ENCODE measurements around the gene CFAP97.
"Not testable (repeated sequence)": the region's sequence is repeated elsewhere in the genome, so short reads cannot be mapped to it uniquely, and the experiment has no call there.

CFAP97 gene

DNA sequence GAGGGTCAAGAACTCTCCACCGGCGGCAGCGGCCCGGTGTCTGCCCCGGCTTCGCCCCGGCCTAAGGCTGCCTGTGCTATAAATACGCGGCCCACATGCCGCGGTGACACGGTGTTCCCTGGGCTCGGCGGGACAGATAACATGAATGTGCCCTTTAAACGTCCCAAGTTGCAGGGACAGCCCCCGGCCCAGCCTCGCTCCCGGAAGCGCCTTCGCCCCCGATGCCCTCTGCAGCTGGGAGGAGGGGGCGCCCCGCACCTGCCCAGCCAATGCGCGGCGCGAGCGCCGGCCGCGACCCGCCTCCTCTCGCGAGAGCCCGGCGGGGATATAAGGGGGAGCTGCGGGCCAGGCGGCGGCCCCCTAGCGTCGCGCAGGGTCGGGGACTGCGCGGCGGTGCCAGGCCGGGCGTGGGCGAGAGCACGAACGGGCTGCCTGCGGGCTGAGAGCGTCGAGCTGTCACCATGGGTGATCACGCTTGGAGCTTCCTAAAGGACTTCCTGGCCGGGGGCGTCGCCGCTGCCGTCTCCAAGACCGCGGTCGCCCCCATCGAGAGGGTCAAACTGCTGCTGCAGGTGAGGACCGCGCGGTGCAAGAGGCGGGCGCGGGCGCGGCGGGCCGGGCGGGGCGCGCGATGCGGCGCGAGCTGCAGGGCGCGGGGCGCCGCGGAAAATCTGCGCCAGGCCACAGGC lies 60.7 kb downstream of the CFAP97 start, which contains the start of gene SLC25A4:
Gene SLC25A4, plus strand, starts transcription at position 355 of the 689 bp plus-strand sequence. Its CDS starts 107 bp downstream, at position 462.
- DNase-seq (ENCODE audit: low spot score), result peak; percentile 78

DNA sequence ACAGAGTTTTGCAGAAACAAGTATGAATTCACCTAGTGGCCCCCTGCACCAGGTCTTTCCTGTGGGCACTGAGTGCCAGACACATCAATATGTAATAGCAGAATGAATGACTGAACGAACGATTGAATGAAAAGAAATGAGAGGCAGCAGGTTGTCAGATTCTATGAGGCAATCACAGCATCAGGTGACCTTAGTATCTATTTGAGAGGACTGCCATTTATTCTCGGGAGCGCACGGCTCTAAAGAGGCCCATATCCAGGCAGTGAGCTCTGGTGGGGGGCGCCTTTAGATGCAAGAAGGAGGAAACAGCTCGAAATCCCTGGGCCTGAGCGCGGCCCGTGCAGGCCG lies 61.3 kb downstream of the CFAP97 start:
- DNase-seq (ENCODE audit: low spot score), result no peak

DNA sequence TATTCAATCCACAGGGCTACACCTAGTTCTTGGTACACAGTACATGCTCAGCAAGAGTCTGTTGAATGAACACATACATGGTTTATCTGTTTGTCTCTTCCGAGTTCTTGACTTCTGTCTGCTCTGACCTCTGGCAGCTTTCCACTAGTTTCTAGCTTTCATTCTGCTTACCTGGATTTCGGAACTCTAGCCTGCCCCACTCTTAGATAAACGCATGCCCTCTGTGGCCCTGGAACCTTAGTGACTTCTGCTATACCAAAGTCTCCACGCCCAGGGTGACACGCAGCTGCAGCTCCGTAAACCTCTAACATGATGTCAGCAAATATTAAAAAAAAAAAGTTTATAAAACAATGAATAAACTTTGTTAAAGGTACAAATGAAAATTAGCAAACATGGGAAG lies 62.0 kb downstream of the CFAP97 start:
- DNase-seq (ENCODE audit: low spot score), result no peak

DNA sequence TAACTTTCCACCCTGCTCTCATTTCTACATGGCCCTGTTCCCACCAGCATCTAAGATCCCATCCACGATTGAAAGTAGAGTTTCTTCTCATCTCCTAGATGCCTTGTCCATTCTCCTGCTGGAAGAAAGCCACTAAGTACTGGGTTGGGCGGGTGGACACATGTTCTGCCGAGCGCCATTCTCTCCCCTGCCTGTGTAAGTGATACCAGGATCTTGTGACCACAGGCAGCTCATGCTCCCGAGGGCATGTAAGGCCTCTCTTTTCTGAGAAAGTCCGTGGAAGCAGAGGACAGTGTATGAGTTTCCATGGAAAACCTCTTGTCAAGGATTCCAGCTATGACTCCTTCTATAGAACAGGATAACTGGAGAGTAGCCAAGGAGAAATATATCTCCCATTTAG lies 64.1 kb downstream of the CFAP97 start:
- no peak for DNase-seq (ENCODE audit: low spot score)

DNA sequence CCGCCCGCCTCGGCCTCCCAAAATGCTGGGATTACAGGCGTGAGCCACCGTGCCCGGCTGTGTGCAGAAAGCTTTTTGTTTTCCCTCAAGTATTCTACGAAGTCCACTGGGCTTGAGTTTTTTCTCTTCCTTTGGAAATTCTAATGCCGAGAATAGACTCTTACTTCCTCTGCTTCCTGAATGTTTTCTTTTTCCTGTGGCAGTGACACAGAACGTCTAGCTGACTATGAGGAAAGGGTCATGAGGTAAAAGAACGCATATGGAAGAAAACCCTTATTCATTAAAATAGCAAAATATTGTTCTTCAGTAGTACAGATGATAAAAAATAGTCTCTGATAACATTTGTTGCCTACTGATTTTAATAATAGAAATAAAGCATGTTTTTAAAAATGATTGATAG lies 65.6 kb downstream of the CFAP97 start:
- DNase-seq (ENCODE audit: low spot score), result no peak

DNA sequence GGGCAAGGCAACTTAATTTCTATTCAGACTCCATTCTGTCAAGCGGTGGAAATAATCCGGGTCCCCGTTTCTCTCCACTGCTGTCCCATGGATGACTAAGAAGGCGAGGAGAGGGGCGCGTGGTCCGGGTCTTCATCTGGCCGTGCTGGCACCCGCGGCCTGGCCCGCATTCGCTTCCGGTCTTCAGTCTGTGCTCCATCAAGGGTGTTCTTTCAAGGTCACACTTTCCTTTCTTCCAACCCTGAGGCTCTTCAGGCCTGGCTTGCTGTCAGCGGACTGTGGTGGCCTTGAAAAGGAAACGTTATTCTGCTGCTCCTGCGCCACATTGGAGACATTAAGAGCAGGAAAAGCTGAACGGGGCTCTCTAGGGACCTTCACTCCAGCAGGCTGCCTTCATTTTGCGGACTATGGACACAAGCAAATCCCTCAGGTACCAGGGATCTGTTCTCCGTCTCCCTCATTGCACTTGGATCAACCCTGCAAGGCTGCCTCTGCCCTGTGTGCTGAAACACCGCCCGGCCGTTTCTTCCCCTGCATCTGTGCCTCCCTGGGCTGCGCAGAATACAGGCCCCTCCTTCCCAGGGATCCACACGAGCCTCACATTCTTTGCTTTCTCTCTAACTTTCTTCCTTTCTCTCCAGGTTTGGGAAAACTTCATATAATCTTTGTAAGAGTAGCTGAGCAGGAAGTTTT lies 66.4 kb downstream of the CFAP97 start:
- DNase-seq (ENCODE audit: low spot score), result no peak

DNA sequence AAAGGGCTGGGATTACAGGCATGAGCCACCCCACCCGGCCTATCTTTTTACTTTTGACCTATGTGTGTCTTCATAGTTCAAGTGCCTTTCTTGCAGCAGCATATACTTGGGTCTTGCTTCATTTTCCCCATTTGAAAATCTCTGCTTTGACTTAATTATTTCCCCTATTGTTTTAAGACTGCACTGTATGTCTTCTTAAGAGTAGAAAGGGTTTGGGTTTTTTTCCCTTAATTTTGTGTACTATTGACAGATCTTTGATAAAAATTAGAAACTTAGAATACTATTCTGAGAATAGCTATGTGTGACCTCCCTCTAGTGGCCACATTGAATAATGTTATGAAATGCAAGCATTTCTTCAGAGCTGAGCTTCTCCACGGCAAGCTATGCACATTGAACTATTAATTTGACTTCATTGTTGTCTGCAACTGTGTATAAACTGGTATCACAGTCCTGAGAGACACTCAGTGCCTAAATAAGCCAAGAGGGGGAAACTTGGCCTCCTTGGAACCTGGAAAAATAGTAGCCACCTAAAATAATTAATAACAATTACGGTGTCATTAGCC lies 69.4 kb downstream of the CFAP97 start:
- DNase-seq (ENCODE audit: low spot score), result peak; percentile 58

DNA sequence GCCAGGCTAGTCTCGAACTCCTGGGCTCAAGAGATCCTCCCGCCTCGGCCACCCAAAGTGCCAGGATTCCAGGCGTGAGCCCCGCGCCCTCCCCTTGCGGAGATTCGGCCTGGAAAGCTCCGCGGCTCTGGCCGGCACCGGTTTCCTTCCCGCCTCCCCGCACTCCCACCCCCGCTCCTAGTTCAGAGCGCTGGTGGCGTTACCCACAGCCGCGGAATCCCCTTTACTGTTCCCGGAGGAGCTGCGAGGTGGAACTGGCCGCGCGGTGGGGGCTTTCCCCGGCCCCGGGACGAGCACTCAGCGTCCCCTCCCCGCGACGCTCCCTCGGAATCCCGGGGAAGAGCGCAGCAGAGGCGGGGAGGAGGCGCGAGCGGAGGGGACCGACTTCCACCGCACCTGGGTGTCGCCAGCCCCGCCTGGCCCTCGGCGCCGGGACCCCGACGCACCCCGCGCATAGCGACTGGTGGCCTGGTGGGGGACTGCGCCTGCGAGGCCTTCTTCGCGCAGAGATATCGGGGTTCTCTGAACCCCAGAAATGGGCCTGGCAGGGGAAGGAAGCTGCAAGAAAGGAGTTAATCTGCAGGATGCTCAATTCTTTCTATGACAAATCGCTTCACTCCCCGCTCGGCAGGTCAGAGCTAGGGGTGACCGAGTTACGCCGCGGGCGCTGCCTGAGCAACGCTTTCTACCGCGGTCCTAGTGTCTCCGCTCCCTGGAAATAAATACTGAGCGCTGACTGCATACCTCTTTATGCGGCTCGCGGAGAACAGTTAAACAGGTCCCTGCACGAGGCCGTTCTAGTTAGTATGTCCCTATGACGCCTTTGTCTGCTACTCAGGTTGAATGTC lies 75.3 kb downstream of the CFAP97 start:
- DNase-seq (ENCODE audit: low spot score), result no peak

DNA sequence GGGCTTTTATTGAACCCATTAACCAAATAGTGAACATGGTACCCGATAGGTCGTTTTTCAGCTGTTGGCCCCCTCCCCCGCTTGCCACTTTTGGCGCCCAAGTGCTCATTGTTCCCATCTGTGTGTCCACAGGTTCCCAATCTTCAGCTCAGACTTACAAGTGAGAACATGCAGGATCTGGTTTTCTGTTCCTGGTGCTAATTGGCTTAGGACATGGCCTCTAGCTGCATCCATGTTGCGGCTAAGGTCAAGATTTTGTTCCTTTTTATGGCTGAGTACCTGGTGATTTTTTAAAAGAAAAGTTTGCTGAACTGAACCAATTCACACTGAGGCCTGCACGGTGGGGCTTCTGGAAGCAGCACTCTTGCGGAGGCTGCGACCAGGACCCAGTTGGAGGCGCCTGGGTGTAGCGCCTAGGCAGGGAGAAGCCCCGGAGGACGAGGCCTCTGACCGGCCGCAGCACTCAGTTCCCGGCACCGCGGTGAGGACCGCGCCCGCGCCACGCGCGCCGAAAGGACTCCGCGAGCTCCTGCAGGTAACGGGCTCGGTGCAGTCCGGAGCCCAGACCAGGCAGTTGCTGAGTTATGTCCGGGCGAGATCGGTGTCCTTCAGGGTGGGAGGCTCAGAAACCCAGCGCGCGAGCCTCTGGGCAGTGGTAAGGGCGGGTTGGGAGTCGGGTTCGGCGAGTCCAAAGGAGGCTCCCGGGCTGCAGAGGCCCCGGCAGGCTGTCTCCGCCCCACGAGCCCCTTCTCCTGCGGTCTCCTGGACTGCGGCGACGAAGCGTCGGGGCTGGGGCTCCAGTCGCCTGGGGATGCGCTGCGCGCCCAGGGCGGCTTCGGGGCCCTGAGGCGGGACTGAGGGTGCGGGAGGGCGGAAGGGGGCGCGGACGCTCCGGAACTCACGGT lies 76.5 kb downstream of the CFAP97 start:
- DNase-seq (ENCODE audit: low spot score), result no peak

DNA sequence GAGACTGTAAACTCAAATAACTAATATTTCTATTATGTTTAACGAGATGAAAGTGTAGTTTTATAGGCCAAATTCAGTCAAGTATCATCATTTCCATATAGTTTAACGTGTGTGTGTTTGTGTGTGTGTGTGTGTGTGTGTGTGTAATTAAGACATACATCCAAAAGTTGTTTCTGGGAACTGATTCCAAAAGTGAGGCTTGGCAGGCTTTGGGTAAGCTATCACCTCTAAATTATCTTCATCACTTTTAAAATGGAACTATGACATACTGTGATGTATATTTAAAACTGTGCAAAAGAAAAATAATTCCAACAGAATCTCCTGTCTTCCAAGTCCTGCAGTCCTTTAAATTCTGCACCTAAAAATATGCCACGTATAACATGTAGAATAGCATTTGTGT lies 79.8 kb downstream of the CFAP97 start:
- DNase-seq (ENCODE audit: low spot score), result no peak

DNA sequence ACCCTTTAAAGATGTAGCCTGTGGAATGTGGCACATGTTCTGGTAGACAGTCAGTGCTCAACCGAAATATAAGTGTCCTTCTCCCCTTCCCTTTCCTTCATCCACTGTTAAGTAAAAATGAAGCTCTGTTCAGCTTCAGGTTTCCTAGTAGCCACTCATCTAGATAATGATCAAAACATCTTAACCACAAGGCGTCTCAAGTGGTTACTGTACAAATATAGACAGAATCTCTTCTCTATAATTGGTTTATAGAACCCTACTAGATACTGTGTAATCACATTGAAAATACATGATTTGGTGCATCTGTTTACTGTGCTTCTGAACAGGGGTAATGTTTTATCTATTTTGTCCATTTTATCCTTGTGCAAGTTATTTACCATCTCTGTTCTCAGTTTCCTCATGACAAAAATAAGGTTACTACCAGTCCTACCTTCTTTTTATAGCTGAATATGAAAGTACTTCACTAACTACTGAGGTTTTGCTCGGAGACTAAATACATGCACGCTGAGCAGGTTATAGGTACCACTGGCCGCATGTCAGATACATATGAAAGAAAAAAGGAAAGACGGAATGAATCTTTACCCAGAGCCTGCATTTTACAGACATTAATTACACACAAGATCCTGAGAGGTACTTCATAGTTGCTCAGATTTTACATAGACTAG lies 81.0 kb downstream of the CFAP97 start:
- DNase-seq (ENCODE audit: low spot score), result no peak

DNA sequence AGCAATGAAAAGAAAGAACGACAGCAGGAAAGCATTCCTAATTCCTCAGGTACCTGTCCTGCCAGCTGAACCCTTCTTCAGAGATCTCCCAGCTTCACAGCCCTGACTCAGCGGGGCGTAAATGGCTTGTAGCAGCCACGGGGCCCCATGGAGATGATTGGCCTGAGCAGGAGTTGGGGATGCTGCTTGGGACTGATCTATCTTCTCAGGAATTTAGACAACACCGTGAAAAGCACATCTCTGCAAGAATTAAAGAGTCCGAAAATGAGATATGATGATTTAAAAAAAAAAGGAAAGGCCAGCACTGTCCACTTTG lies 83.2 kb downstream of the CFAP97 start:
- DNase-seq (ENCODE audit: low spot score), result no peak

DNA sequence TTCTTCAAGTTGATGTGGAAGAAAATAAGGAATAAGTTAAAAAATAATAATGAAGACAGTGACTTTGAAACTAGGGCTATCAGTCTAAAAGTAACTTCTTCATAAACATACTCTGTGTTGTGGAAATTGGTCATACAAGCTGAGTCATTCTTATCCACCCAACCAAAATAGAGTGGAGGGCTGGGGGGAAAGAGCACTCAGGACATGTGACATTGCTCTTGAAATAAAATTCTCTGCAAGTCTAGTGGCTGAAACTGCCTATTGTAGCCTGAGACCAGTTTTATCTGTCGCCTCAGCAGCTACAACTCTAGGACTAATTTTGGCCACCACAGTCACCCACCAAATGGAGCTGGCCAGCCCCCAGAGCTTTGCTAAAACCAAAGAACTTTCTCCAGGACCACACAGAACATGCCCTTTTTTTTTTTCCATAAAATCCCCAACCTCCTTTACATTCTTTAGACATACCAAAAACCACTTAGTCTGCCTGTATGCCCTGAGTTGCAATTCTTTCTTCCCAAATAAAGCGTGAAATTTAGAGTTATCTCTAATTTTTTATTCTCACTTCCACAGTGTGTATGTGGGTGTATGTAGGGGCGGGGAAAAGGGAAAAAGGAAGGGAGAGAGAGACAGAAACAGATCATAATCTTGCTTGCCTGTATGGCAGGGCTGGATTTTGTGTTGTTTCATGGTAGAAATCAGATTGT lies 83.7 kb downstream of the CFAP97 start:
- no peak for DNase-seq (ENCODE audit: low spot score)

DNA sequence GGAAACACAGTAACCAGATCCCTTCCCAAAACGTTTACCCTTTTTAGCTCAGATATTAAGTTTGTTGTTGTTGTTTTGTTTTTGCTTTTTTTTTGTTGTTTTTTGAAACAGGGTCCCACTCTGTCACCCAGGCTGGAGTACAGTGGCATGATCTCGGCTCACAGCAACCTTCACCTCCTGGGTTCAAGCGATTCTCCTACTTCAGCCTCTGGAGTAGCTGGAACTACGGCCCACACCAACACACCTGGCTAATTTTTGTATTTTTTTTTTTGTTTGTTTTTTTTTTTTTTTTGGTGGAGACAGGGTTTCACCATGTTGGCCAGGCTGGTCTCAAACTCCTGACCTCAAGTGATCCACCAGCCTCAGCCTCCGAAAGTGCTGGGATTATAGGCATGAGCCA lies 84.3 kb downstream of the CFAP97 start:
- DNase-seq (ENCODE audit: low spot score), result not testable (repeated sequence)

DNA sequence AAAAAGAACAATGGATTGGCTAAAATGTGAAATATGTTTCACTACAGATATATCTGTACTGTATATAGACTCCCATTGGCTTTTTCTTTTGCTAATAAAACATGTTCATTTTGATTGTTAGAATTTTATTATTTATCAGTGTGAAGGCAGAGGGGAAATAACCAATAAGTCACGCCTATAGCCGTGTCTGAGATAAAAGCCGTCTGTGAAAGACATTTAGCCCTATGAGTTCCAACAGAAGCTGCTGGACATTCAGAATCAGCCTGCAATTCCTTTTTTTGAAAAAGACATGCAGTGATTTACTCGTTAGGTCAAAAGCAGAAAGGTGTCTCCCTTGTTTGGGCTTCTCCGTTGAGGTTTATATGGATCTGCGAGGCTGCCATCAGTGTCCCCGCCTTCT lies 84.9 kb downstream of the CFAP97 start:
- DNase-seq (ENCODE audit: low spot score), result no peak

DNA sequence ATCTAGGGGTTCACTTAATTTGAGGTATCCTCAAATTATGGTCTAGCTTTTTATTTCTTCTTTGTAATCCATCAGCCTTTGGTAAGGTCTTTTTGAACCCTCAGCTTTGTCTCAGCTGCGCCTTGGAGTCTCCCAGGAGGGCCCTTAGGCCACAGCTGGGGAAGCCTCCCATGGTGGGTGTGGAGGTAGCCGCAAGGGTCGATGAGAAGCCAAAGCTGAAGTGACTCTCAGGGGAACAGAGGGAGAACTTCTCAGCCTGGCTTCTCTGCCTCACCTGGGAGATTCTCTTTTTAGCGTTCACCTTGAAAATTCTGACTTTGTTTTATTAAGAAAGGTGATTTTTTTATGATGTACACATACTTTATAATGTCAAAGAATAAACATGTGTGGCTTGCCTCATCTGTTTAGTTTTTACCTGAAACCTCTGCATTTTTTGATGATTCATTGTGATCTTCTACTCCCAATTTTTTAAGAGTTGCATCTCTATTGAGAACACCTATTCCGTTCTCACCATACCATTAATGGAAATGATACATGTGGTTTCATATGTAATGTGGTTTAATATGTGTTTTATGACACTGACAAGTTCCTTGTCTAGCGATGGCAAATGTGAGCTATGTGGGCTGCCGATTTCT lies 86.4 kb downstream of the CFAP97 start:
- DNase-seq (ENCODE audit: low spot score), result no peak

DNA sequence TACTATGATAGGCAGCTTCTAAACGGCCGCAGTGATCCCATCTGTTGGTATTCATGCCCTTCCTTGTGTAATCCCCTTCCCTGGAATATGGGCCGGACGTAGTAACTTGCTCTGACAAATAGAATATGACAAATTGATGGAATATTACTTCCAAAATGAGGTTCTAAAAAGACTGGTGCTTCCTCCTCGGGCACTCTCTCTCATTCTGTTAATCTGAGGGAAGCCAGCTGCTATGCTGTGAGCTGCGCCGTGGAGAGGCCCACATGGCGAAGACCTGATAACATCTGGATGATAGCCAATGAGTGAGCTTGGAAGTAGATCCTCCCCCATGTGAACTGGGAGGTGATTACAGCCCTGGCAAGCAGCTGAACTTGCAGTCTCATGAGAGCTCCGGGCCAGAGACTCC lies 88.0 kb downstream of the CFAP97 start:
- no peak for DNase-seq (ENCODE audit: low spot score)

DNA sequence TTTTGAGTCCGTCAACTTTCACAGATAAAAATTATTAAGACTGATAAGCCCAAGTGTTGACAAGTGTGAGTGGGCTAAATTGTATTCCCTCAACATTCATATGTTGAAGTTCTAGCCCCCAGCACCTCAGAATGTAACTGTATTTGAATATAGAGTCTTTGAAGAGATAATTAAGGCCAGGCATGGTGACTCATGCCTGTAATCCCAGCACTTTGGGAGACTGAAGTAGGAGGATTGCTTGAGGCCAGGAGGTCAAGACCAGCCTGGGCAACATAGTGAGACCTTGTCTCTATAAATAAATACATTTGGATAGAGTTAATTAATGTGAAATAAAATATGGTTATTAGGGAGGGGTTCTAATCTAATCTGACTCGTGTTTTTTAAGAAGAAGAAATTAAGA lies 90.5 kb downstream of the CFAP97 start:
- no peak for DNase-seq (ENCODE audit: low spot score)

DNA sequence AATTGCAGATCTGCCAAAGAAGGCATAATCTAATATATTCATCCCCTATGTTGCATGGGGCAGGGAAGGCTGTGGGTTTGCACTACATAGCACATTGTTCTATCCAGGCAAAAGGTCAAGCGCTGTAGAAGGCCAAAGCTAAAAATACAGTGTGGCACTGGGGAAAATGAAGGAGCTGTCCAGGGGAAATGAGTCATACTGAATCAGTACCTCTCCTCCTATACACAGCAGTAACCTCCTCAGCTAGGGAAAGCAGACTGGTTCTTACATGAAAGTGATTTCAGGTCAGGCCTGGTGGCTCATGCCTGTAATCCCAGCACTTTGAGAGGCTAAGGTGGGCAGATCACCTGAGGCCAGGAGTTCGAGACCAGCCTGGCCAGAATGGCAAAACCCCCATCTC lies 91.7 kb downstream of the CFAP97 start:
- DNase-seq (ENCODE audit: low spot score), result no peak

DNA sequence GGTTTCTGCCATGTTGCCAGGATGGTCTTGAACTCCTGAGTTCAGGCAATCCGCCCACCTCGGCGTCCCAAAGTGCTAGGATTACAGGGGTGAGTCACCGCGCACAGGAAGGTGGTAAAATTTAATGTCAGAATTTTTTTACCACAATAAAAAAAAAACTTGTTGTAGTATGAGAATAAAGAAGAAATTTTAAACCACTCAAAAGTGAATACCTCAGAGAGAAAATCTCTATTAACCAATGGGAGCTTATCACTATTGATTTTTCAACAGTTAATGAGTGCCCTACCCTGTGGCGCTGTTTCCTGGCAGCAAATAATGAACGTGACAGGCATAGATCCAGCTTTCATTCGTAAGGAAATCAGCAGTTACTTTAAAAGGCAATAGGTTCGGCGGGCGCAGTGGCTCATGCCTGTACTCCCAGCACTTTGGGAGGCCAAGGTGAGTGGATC lies 93.4 kb downstream of the CFAP97 start:
- no peak for DNase-seq (ENCODE audit: low spot score)
